ENCODE data around the gene TEX48. TPM values are rescaled to one million over a fixed set of nuclear protein-coding genes. Genes with fewer than 3 reads are reported as not detected.

Gene TEX48
- total and polyA plus RNA-seq, 10 of the 15 experiments (the other 5 are each of a cell fraction or from before 2014, with no cell fraction given): not detected

DNA sequence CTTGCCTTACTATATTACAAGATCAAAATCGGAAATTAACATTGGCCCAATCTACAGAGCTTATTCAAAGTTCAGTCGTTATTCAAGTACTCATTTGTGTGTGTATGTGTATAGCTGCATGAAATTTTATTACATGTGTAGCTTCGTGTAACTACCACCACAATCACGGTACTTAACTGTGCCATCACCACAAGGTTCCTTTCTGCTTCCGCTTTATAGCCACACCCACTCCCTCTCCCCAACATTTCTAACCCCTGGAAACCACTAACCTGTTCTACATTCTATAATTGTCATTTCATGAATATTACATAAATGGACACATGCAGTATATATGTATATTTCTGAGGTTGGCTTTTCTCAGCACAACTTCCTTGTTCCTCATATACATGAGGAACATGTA lies 4.0 kb upstream of the TEX48 start:
- Histone ChIP-seq H3K4me3 (no peak overlapping the region), H3K79me2 (ENCODE audit: control insufficient read depth, insufficient read depth, low read length) (no peaks in the 10 kb centered on the region), H3K9ac (ENCODE audit: control insufficient read depth, insufficient read depth, low read length) (no peak overlapping the region), H2AFZ (ENCODE audit: control insufficient read depth, low read depth, low read length) (no peak overlapping the region), H3K27me3 (replicated peaks in 1 of 2; ENCODE audit: control insufficient read depth in 2 of 2, insufficient read depth in 2 of 2, low read length in 1 of 2) (no peaks in the 10 kb centered on the region), H3K4me2 (ENCODE audit: control insufficient read depth, insufficient read depth) (no peak overlapping the region), H4K20me1 (ENCODE audit: control insufficient read depth, insufficient read depth) (no peaks in the 10 kb centered on the region), H3K36me3 (ENCODE audit: control insufficient read depth in 2 of 2, insufficient read depth in 2 of 2, low read length in 1 of 2) (no peaks in the 10 kb centered on the region), H3K4me1 (ENCODE audit: control insufficient read depth, insufficient read depth, low read length) (no peaks in the 10 kb centered on the region), H3K27ac (ENCODE audit: control insufficient read depth, insufficient read depth) (no peak overlapping the region), H3K9me3 (replicated peaks; ENCODE audit: control insufficient read depth, insufficient read depth, low read length) (no peaks in the 10 kb centered on the region)
- in situ Hi-C loops (cut with MboI): no loop called here
- TF ChIP-seq, protein P1, sequence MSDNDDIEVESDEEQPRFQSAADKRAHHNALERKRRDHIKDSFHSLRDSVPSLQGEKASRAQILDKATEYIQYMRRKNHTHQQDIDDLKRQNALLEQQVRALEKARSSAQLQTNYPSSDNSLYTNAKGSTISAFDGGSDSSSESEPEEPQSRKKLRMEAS (IDR thresholded peaks at IDR 0.05; ENCODE audit: low read depth, low read length): no peak
- TF ChIP-seq SP1 (IDR thresholded peaks at IDR 0.05; ENCODE audit: low read depth, low read length): no peak
- no peak for TF ChIP-seq KLF5 (IDR thresholded peaks at IDR 0.05; ENCODE audit: partially characterized antibody)
- TF ChIP-seq BACH1 (IDR thresholded peaks at IDR 0.05; ENCODE audit: borderline replicate concordance): no peak
- no peak for TF ChIP-seq EGR1 (IDR thresholded peaks at IDR 0.05; ENCODE audit: borderline replicate concordance in 1 of 2, low read depth in 2 of 2, low read length in 2 of 2)
- TF ChIP-seq, protein P2, sequence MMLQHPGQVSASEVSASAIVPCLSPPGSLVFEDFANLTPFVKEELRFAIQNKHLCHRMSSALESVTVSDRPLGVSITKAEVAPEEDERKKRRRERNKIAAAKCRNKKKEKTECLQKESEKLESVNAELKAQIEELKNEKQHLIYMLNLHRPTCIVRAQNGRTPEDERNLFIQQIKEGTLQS (IDR thresholded peaks at IDR 0.05; ENCODE audit: borderline replicate concordance, extremely low read depth, low read depth, low read length): no peak
- TF ChIP-seq RAD51 (IDR thresholded peaks at IDR 0.05): no peak
- TF ChIP-seq, protein P3, sequence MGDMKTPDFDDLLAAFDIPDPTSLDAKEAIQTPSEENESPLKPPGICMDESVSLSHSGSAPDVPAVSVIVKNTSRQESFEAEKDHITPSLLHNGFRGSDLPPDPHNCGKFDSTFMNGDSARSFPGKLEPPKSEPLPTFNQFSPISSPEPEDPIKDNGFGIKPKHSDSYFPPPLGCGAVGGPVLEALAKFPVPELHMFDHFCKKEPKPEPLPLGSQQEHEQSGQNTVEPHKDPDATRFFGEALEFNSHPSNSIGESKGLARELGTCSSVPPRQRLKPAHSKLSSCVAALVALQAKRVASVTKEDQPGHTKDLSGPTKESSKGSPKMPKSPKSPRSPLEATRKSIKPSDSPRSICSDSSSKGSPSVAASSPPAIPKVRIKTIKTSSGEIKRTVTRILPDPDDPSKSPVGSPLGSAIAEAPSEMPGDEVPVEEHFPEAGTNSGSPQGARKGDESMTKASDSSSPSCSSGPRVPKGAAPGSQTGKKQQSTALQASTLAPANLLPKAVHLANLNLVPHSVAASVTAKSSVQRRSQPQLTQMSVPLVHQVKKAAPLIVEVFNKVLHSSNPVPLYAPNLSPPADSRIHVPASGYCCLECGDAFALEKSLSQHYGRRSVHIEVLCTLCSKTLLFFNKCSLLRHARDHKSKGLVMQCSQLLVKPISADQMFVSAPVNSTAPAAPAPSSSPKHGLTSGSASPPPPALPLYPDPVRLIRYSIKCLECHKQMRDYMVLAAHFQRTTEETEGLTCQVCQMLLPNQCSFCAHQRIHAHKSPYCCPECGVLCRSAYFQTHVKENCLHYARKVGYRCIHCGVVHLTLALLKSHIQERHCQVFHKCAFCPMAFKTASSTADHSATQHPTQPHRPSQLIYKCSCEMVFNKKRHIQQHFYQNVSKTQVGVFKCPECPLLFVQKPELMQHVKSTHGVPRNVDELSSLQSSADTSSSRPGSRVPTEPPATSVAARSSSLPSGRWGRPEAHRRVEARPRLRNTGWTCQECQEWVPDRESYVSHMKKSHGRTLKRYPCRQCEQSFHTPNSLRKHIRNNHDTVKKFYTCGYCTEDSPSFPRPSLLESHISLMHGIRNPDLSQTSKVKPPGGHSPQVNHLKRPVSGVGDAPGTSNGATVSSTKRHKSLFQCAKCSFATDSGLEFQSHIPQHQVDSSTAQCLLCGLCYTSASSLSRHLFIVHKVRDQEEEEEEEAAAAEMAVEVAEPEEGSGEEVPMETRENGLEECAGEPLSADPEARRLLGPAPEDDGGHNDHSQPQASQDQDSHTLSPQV (IDR thresholded peaks at IDR 0.05): no peak
- TF ChIP-seq SMARCA5 (IDR thresholded peaks at IDR 0.05): no peak
- no peak for TF ChIP-seq RUNX3 (IDR thresholded peaks at IDR 0.05; ENCODE audit: low read length)
- TF ChIP-seq ZNF384 (IDR thresholded peaks at IDR 0.05; ENCODE audit: borderline replicate concordance, low read depth, low read length): no peak
- ChIA-PET RAD21 (ENCODE audit: unreplicated experiment) (interaction anchor here (0.8 to 1.2 kb wide), 2 partner anchors 220 to 329 kb away, joined by 3 read pairs; no protein-coding TSS in a partner anchor), POLR2A (no interaction called here), SMC1A (ENCODE audit: uncharacterized antibody, unreplicated experiment) (interaction anchor here (0.8 to 1.9 kb wide), 3 partner anchors 13 to 327 kb away, joined by 3 to 4 read pairs (median 4); no protein-coding TSS in a partner anchor), CTCF (interaction anchor here (0.7 to 1.7 kb wide), 9 partner anchors 13 to 329 kb away, joined by 3 to 6 read pairs (median 4); no protein-coding TSS in a partner anchor)
- ATAC-seq (no peak), DNase-seq (ENCODE audit: low read depth, low spot score) (no peak), FAIRE-seq (no peak)
- WGBS (ENCODE audit: insufficient coverage, insufficient replicate concordance, low lambda C conversion rate, missing lambda C conversion rate): 56% methylated on average over 5 of the region's 5 CpGs
- intact Hi-C loops (cut with micrococcal nuclease; ENCODE audit: unreplicated experiment): no loop called here
- BruUV-seq (replicated peaks): no TSS peak
